Measurements from ENCODE around the gene DYRK1B.
"Not testable (repeated sequence)": the region's sequence is repeated elsewhere in the genome, so short reads cannot be mapped to it uniquely, and the experiment has no call there.

DYRK1B gene

GRCh38 chr19:39833464-39834286 is at the start of gene DYRK1B:
Gene DYRK1B (minus strand): TSS chr19:39834162. CDS start chr19:39831867, 2,295 bp downstream.
- DNase-seq: peak; percentile 95

- not testable (repeated sequence) for DNase-seq
Measured at GRCh38 chr19:39882645-39883044, 48.7 kb upstream of the DYRK1B start.

GRCh38 chr19:39881495-39882110 is 47.6 kb upstream of the DYRK1B start:
- DNase-seq: peak; percentile 40

GRCh38 chr19:39880241-39880640 is 46.3 kb upstream of the DYRK1B start:
- not testable (repeated sequence) for DNase-seq

GRCh38 chr19:39879796-39880195 is 45.8 kb upstream of the DYRK1B start:
- DNase-seq: not testable (repeated sequence)

- DNase-seq: not testable (repeated sequence)
Measured at GRCh38 chr19:39878866-39879265, 44.9 kb upstream of the DYRK1B start.

GRCh38 chr19:39878398-39878797 is 44.4 kb upstream of the DYRK1B start:
- no peak for DNase-seq

- DNase-seq: not testable (repeated sequence)
Measured at GRCh38 chr19:39877982-39878381, 44.0 kb upstream of the DYRK1B start.

- DNase-seq: not testable (repeated sequence)
Measured at GRCh38 chr19:39877488-39877887, 43.5 kb upstream of the DYRK1B start.

GRCh38 chr19:39876486-39876885 is 42.5 kb upstream of the DYRK1B start:
- not testable (repeated sequence) for DNase-seq

GRCh38 chr19:39875401-39875864 is 41.5 kb upstream of the DYRK1B start:
- not testable (repeated sequence) for DNase-seq

- DNase-seq: no peak
Measured at GRCh38 chr19:39874404-39874803, 40.4 kb upstream of the DYRK1B start.

GRCh38 chr19:39873385-39873784 is 39.4 kb upstream of the DYRK1B start:
- no peak for DNase-seq

- no peak for DNase-seq
Measured at GRCh38 chr19:39871886-39872866, 38.2 kb upstream of the DYRK1B start.

- no peak for DNase-seq
Measured at GRCh38 chr19:39871362-39871761, 37.4 kb upstream of the DYRK1B start.

GRCh38 chr19:39870171-39870971 is 36.4 kb upstream of the DYRK1B start:
- no peak for DNase-seq

GRCh38 chr19:39867952-39868351 is 34.0 kb upstream of the DYRK1B start:
- no peak for DNase-seq

GRCh38 chr19:39867133-39867532 is 33.2 kb upstream of the DYRK1B start:
- no peak for DNase-seq

- no peak for DNase-seq
Measured at GRCh38 chr19:39865953-39866352, 32.0 kb upstream of the DYRK1B start.

- no peak for DNase-seq
Measured at GRCh38 chr19:39865186-39865585, 31.2 kb upstream of the DYRK1B start.

GRCh38 chr19:39864118-39864517 is 30.2 kb upstream of the DYRK1B start:
- DNase-seq: no peak

GRCh38 chr19:39858541-39858940 is 24.6 kb upstream of the DYRK1B start:
- peak; percentile 55 for DNase-seq
